AG10803 (cell line): ENCODE results near the gene RNASEH2A.

ENCODE experiments used
- DNase-seq: peaks from one replicate; pipeline ENCODE4 v3.0.0; 2010; ENCODE audit warnings: low read depth
- H3K4me3 ChIP-seq: 2 replicates; pipeline ENCODE4 v1.5.1; 2011; ENCODE audit warnings: mild to moderate bottlenecking, low read length, control low read depth
- CTCF ChIP-seq: conservative IDR thresholded peaks from 2 replicates; pipeline ENCODE4 v1.5.1; 2011; ENCODE audit warnings: mild to moderate bottlenecking, low read length, control low read depth, inconsistent platforms

Gene RNASEH2A

GRCh38 chr19:12783291-12783848 lies 23.0 kb upstream of the RNASEH2A start:
- TF ChIP-seq CTCF = no peak
- H3K4me3 ChIP-seq = peak overlapping the region; percentile 63
- DNase-seq = no peak

- DNase-seq = no peak
These were observed 22.5 kb upstream of the RNASEH2A start for GRCh38 chr19:12783849-12784393.

GRCh38 chr19:12784394-12784870 lies 22.0 kb upstream of the RNASEH2A start:
- no peak overlapping the region for H3K4me3 ChIP-seq
- DNase-seq = no peak
- TF ChIP-seq CTCF = no peak

More at GRCh38 chr19:12783849-12784393, 22.5 kb upstream of the RNASEH2A start:
- H3K4me3 ChIP-seq = no peak overlapping the region
- TF ChIP-seq CTCF = no peak

- no peak overlapping the region for H3K4me3 ChIP-seq
- peak; percentile 46 for DNase-seq
- TF ChIP-seq CTCF = no peak
These were observed 21.4 kb upstream of the RNASEH2A start for GRCh38 chr19:12784871-12785430.

- no peak for TF ChIP-seq CTCF
- no peak for DNase-seq
- H3K4me3 ChIP-seq = no peak overlapping the region
These were observed 20.9 kb upstream of the RNASEH2A start for GRCh38 chr19:12785431-12786031.

- no peak for DNase-seq
- TF ChIP-seq CTCF = no peak
- H3K4me3 ChIP-seq = no peak overlapping the region
These were observed 20.1 kb upstream of the RNASEH2A start for GRCh38 chr19:12786141-12786870.
